Lower lobe of right lung (tissue), 2 donors: Measurements from ENCODE around the gene DPF3. TPM values are rescaled to one million over a fixed set of nuclear protein-coding genes. Genes with fewer than 3 reads are reported as not detected.

Experiments
- ATAC-seq, 2 donors: fragments of 200-7000 bp; cut with Tn5 transposase; one replicate each; pipeline ENCODE4 v1.9.1; 2020 to 2022; ENCODE audit warnings: mild to moderate bottlenecking in 2 of 2, moderate library complexity in 2 of 2
- DNase-seq: peaks from one replicate; pipeline ENCODE4 v3.0.0-alpha.2; 2020
- H3K27ac ChIP-seq: fragments of 200-600 bp; one replicate; pipeline ENCODE4 v1.8.0; 2022
- H3K27me3 ChIP-seq: fragments of 200-600 bp; one replicate; pipeline ENCODE4 v1.8.0; 2022; ENCODE audit warnings: low read depth
- H3K36me3 ChIP-seq: fragments of 200-600 bp; one replicate; pipeline ENCODE4 v1.8.0; 2022; ENCODE audit warnings: mild to moderate bottlenecking
- H3K4me1 ChIP-seq: fragments of 200-600 bp; one replicate; pipeline ENCODE4 v1.8.0; 2022
- H3K4me3 ChIP-seq: fragments of 200-600 bp; one replicate; pipeline ENCODE4 v1.8.0; 2022; ENCODE audit warnings: mild to moderate bottlenecking
- H3K9me3 ChIP-seq: fragments of 200-600 bp; one replicate; pipeline ENCODE4 v1.8.0; 2022
- CTCF ChIP-seq: fragments of 200-600 bp; IDR thresholded peaks from one replicate; pipeline ENCODE4 v1.8.0; 2022; ENCODE audit warnings: antibody characterized with exemption, mild to moderate bottlenecking
- intact Hi-C: fragments of 100-400 bp; cut with DNase I; formaldehyde crosslinking; loops from one replicate; pipeline ENCODE4 v1.11.0; 2022
- total RNA-seq: library from RNA; stranded (reverse); fragmentation: NEBNext Ultra II Directional; extraction: Animal tissue kit (Norgen Biotek cat#: 25700); gene quantifications from one replicate; pipeline ENCODE4 v1.2.1, GENCODE V29; 2021
- donor health status: DM: no; HTN: yes; CAD: no; lungs with severe emphysema.

The DPF3 gene
- total RNA-seq, 1 donor from 2014 or later, result 0.59 TPM

GRCh38 chr14:72913809-72914208, 19.9 kb upstream of the DPF3 start:
- no peak overlapping the region for H3K4me3 ChIP-seq
- ATAC-seq (no peak), DNase-seq (no peak)
- H3K4me1 ChIP-seq, result no peaks in the 10 kb centered on the region
- intact Hi-C loops, result no loop called here
- no peaks in the 10 kb centered on the region for H3K9me3 ChIP-seq
- H3K27me3 ChIP-seq, result peaks cover 5% of the 10 kb centered on the region
- H3K27ac ChIP-seq, result no peak overlapping the region
- no peak for TF ChIP-seq CTCF
- no peaks in the 10 kb centered on the region for H3K36me3 ChIP-seq

GRCh38 chr14:72909163-72909562, 15.3 kb upstream of the DPF3 start:
- ATAC-seq, result peak; percentile 60 to 76
- no peaks in the 10 kb centered on the region for H3K36me3 ChIP-seq
- H3K4me1 ChIP-seq, result no peaks in the 10 kb centered on the region
- intact Hi-C loops, result loop anchor here (5.0 kb wide), 1 partner anchor 392 kb away; no protein-coding TSS in a partner anchor
- H3K27me3 ChIP-seq, result peaks cover 2% of the 10 kb centered on the region
- no peak for DNase-seq
- no peak for TF ChIP-seq CTCF
- H3K27ac ChIP-seq, result no peak overlapping the region
- H3K9me3 ChIP-seq, result no peaks in the 10 kb centered on the region
- no peak overlapping the region for H3K4me3 ChIP-seq

- Histone ChIP-seq H3K27me3 (peaks cover 7% of the 10 kb centered on the region), H3K4me1 (no peaks in the 10 kb centered on the region), H3K9me3 (no peaks in the 10 kb centered on the region), H3K27ac (no peak overlapping the region), H3K4me3 (no peak overlapping the region), H3K36me3 (no peaks in the 10 kb centered on the region)
- no peak for ATAC-seq
- DNase-seq, result no peak
- intact Hi-C loops, result loop anchor here (5.0 kb wide), 1 partner anchor 391 kb away; no protein-coding TSS in a partner anchor
- TF ChIP-seq CTCF, result no peak
Measured at GRCh38 chr14:72907886-72908285, 14.0 kb upstream of the DPF3 start.

- intact Hi-C loops, result loop anchor here (5.0 kb wide), 1 partner anchor 390 kb away; no protein-coding TSS in a partner anchor
- peaks cover 7% of the 10 kb centered on the region for H3K27me3 ChIP-seq
- no peak for DNase-seq
- no peak for TF ChIP-seq CTCF
- no peak for ATAC-seq
- no peaks in the 10 kb centered on the region for H3K9me3 ChIP-seq
- no peak overlapping the region for H3K27ac ChIP-seq
- H3K4me1 ChIP-seq, result no peaks in the 10 kb centered on the region
- H3K36me3 ChIP-seq, result no peaks in the 10 kb centered on the region
- H3K4me3 ChIP-seq, result no peak overlapping the region
Measured at GRCh38 chr14:72906879-72907278, 13.0 kb upstream of the DPF3 start.

- H3K9me3 ChIP-seq, result no peaks in the 10 kb centered on the region
- TF ChIP-seq CTCF, result no peak
- no peaks in the 10 kb centered on the region for H3K36me3 ChIP-seq
- H3K27me3 ChIP-seq, result peaks cover 7% of the 10 kb centered on the region
- H3K27ac ChIP-seq, result no peak overlapping the region
- intact Hi-C loops, result loop anchor here (5.0 kb wide), 1 partner anchor 389 kb away; no protein-coding TSS in a partner anchor
- DNase-seq, result no peak
- H3K4me1 ChIP-seq, result no peaks in the 10 kb centered on the region
- H3K4me3 ChIP-seq, result no peak overlapping the region
- no peak for ATAC-seq
Measured at GRCh38 chr14:72906316-72906715, 12.4 kb upstream of the DPF3 start.
